ENCODE measurements around the gene GLT1D1.

- TF ChIP-seq CSRNP3 (CRISPR knock-in tag; IDR thresholded peaks at IDR 0.05): no peak
- TF ChIP-seq ZFP3 (CRISPR knock-in tag; IDR thresholded peaks at IDR 0.05): no peak
- TF ChIP-seq ESRRG (CRISPR knock-in tag; IDR thresholded peaks at IDR 0.05): no peak
- no peak for TF ChIP-seq CREB5 (CRISPR knock-in tag; IDR thresholded peaks at IDR 0.05; ENCODE audit: low read depth)
- TF ChIP-seq POU6F1 (CRISPR knock-in tag; IDR thresholded peaks at IDR 0.05; ENCODE audit: borderline replicate concordance, low read depth): no peak
- TF ChIP-seq PATZ1 (CRISPR knock-in tag; IDR thresholded peaks at IDR 0.05; ENCODE audit: borderline replicate concordance): no peak
- no peak for TF ChIP-seq ARNTL (CRISPR knock-in tag; IDR thresholded peaks at IDR 0.05; ENCODE audit: borderline replicate concordance, low read depth)
- no peak for TF ChIP-seq OSR1 (CRISPR knock-in tag; IDR thresholded peaks at IDR 0.05)
- no peak for TF ChIP-seq ZNF70 (CRISPR knock-in tag; IDR thresholded peaks at IDR 0.05)
- TF ChIP-seq BACH2 (CRISPR knock-in tag; IDR thresholded peaks at IDR 0.05; ENCODE audit: borderline replicate concordance): no peak
- no peak for TF ChIP-seq TCF4 (CRISPR knock-in tag; IDR thresholded peaks at IDR 0.05; ENCODE audit: borderline replicate concordance)
- no peak for TF ChIP-seq PPARA (CRISPR knock-in tag; IDR thresholded peaks at IDR 0.05; ENCODE audit: borderline replicate concordance)
- no peak for TF ChIP-seq CSDC2 (CRISPR knock-in tag; IDR thresholded peaks at IDR 0.05)
- TF ChIP-seq ZFP30 (CRISPR knock-in tag; IDR thresholded peaks at IDR 0.05): no peak
These were observed 41.5 kb upstream of the GLT1D1 start for GRCh38 chr12:128811806-128812205.
